ENCODE measurements around the gene SRSF4.
"Not testable (repeated sequence)": the region's sequence is repeated elsewhere in the genome, so short reads cannot be mapped to it uniquely, and the experiment has no call there.

The SRSF4 gene

GRCh38 chr1:29181413-29182225, at the start of gene SRSF4:
SRSF4 (minus strand) TSS chr1:29181900; CDS start chr1:29181752, 148 bp downstream.
- DNase-seq = peak; percentile 98

- peak; percentile 91 for DNase-seq
These were observed 49.1 kb upstream of the SRSF4 start, which contains the start of gene MECR for GRCh38 chr1:29230553-29231378. MECR (minus strand) TSS chr1:29230934; CDS start chr1:29230906, 28 bp downstream.

GRCh38 chr1:29230204-29230552, 48.5 kb upstream of the SRSF4 start:
- no peak for DNase-seq

- no peak for DNase-seq
These were observed 45.8 kb upstream of the SRSF4 start for GRCh38 chr1:29227511-29227910.

- DNase-seq = no peak
These were observed 43.7 kb upstream of the SRSF4 start for GRCh38 chr1:29225361-29225760.

- no peak for DNase-seq
These were observed 42.7 kb upstream of the SRSF4 start for GRCh38 chr1:29224356-29224837.

GRCh38 chr1:29223521-29223920, 41.8 kb upstream of the SRSF4 start:
- DNase-seq = no peak

GRCh38 chr1:29222686-29223085, 41.0 kb upstream of the SRSF4 start:
- no peak for DNase-seq

- DNase-seq = not testable (repeated sequence)
These were observed 40.6 kb upstream of the SRSF4 start for GRCh38 chr1:29222260-29222659.

- DNase-seq = no peak
These were observed 39.6 kb upstream of the SRSF4 start for GRCh38 chr1:29221296-29221695.

- DNase-seq = no peak
These were observed 36.5 kb upstream of the SRSF4 start for GRCh38 chr1:29218223-29218622.

GRCh38 chr1:29217633-29218032, 35.9 kb upstream of the SRSF4 start:
- no peak for DNase-seq

GRCh38 chr1:29213055-29213454, 31.4 kb upstream of the SRSF4 start:
- no peak for DNase-seq

- DNase-seq = no peak
These were observed 29.7 kb upstream of the SRSF4 start for GRCh38 chr1:29211086-29212030.

- DNase-seq = peak; percentile 22
These were observed 28.8 kb upstream of the SRSF4 start for GRCh38 chr1:29210278-29211085.

GRCh38 chr1:29209173-29209572, 27.5 kb upstream of the SRSF4 start:
- DNase-seq = peak; percentile 60

GRCh38 chr1:29208442-29208841, 26.7 kb upstream of the SRSF4 start:
- no peak for DNase-seq

GRCh38 chr1:29202584-29203340, 21.1 kb upstream of the SRSF4 start:
- peak; percentile 98 for DNase-seq

GRCh38 chr1:29202053-29202452, 20.4 kb upstream of the SRSF4 start:
- no peak for DNase-seq

- no peak for DNase-seq
These were observed 19.9 kb upstream of the SRSF4 start for GRCh38 chr1:29201595-29202051.
